H9 (cell line): ENCODE measurements around the gene FARS2. TPM values are rescaled to one million over a fixed set of nuclear protein-coding genes. Genes with fewer than 3 reads are reported as not detected.

Source experiments
- DNase-seq: peaks from one replicate; pipeline ENCODE4 v3.0.0-alpha.2; 2017
- H2AFZ ChIP-seq: one replicate; pipeline ENCODE4 v1.6.1; 2013; ENCODE audit warnings: mild to moderate bottlenecking, low read length, control low read depth, moderate library complexity
- H2AK5ac ChIP-seq: 2 replicates; pipeline ENCODE4 v1.6.1; 2013; ENCODE audit warnings: low read length, control low read depth, mixed read lengths; ENCODE audit not compliant: insufficient read length
- H2BK120ac ChIP-seq: one replicate; pipeline ENCODE4 v1.6.1; 2013; ENCODE audit warnings: low read depth, mild to moderate bottlenecking, low read length, control low read depth, inconsistent platforms; ENCODE audit not compliant: poor library complexity, severe bottlenecking
- H2BK12ac ChIP-seq: 2 replicates; pipeline ENCODE4 v1.6.1; 2013; ENCODE audit warnings: low read length, control low read depth, mixed read lengths, low read depth; ENCODE audit not compliant: insufficient read length
- H2BK15ac ChIP-seq: 2 replicates; pipeline ENCODE4 v1.6.1; 2013; ENCODE audit warnings: low read depth, low read length, control low read depth
- H2BK20ac ChIP-seq: one replicate; pipeline ENCODE4 v1.6.1; 2013; ENCODE audit warnings: low read depth, mild to moderate bottlenecking, low read length, control low read depth, inconsistent platforms; ENCODE audit not compliant: poor library complexity, severe bottlenecking
- H2BK5ac ChIP-seq: 2 replicates; pipeline ENCODE4 v1.6.1; 2013; ENCODE audit warnings: low read length, control low read depth, mixed read lengths; ENCODE audit not compliant: insufficient read length
- H3K14ac ChIP-seq: 2 replicates; pipeline ENCODE4 v1.6.1; 2013; ENCODE audit warnings: low read length, control low read depth; ENCODE audit not compliant: insufficient read depth
- H3K18ac ChIP-seq: 2 replicates; pipeline ENCODE4 v1.6.1; 2013; ENCODE audit warnings: low read depth, mild to moderate bottlenecking, mixed read lengths, low read length, control low read depth; ENCODE audit not compliant: insufficient read length
- H3K23ac ChIP-seq: 2 replicates; pipeline ENCODE4 v1.6.1; 2013; ENCODE audit warnings: low read length, control low read depth, mixed read lengths, low read depth; ENCODE audit not compliant: insufficient read length
- H3K23me2 ChIP-seq: 2 replicates; pipeline ENCODE4 v1.6.1; 2013; ENCODE audit warnings: low read depth, mild to moderate bottlenecking, mixed read lengths, low read length, control low read depth; ENCODE audit not compliant: insufficient read length, poor library complexity, severe bottlenecking
- H3K27ac ChIP-seq: 2 replicates; pipeline ENCODE4 v1.5.1; 2013; ENCODE audit warnings: low read length, control low read depth, mixed read lengths, low read depth; ENCODE audit not compliant: insufficient read length
- H3K27me3 ChIP-seq: 2 replicates; pipeline ENCODE4 v1.6.1; 2013; ENCODE audit warnings: low read length, control low read depth, inconsistent platforms; ENCODE audit not compliant: insufficient read depth
- H3K4ac ChIP-seq: 2 replicates; pipeline ENCODE4 v1.6.1; 2013; ENCODE audit warnings: low read depth, mild to moderate bottlenecking, control low read depth, inconsistent platforms, low read length, moderate library complexity
- H3K4me1 ChIP-seq: 2 replicates; pipeline ENCODE4 v1.6.1; 2013; ENCODE audit warnings: low read length, control low read depth, inconsistent platforms; ENCODE audit not compliant: insufficient read depth
- H3K4me2 ChIP-seq: 2 replicates; pipeline ENCODE4 v1.6.1; 2013; ENCODE audit warnings: low read length, control low read depth, mixed read lengths; ENCODE audit not compliant: insufficient read length, insufficient read depth
- H3K56ac ChIP-seq: 2 replicates; pipeline ENCODE4 v1.6.1; 2013; ENCODE audit warnings: low read depth, mild to moderate bottlenecking, mixed read lengths, low read length, control low read depth; ENCODE audit not compliant: insufficient read length
- H3K79me1 ChIP-seq: 2 replicates; pipeline ENCODE4 v1.6.1; 2013; ENCODE audit warnings: low read depth, mild to moderate bottlenecking, moderate library complexity, low read length, control low read depth, inconsistent platforms; ENCODE audit not compliant: insufficient read depth, poor library complexity, severe bottlenecking
- H3K79me2 ChIP-seq: 2 replicates; pipeline ENCODE4 v1.6.1; 2013; ENCODE audit warnings: low read length, control low read depth, inconsistent platforms; ENCODE audit not compliant: insufficient read depth
- H3K9ac ChIP-seq: 2 replicates; pipeline ENCODE4 v1.6.1; 2013; ENCODE audit warnings: low read length, control low read depth, mixed read lengths; ENCODE audit not compliant: insufficient read length; ENCODE audit errors: extremely low read depth
- H3K9me3 ChIP-seq: one replicate; pipeline ENCODE4 v1.6.1; 2013; ENCODE audit warnings: low read depth, low read length, inconsistent platforms; ENCODE audit not compliant: control insufficient read depth
- H3T11ph ChIP-seq: one replicate; pipeline ENCODE4 v1.6.1; 2013; ENCODE audit warnings: mild to moderate bottlenecking, low read length, control low read depth, inconsistent platforms
- H4K20me1 ChIP-seq: one replicate; pipeline ENCODE4 v1.6.1; 2013; ENCODE audit not compliant: control insufficient read depth, insufficient read length, insufficient read depth
- H4K5ac ChIP-seq: 2 replicates; pipeline ENCODE4 v1.6.1; 2013; ENCODE audit warnings: low read depth, mild to moderate bottlenecking, mixed read lengths, low read length, control low read depth; ENCODE audit not compliant: insufficient read length
- H4K8ac ChIP-seq: replicated peaks from 2 replicates; pipeline ENCODE4 v1.6.1; 2013; ENCODE audit warnings: low read length, control low read depth, mixed read lengths, low read depth; ENCODE audit not compliant: insufficient read length
- H4K91ac ChIP-seq: 2 replicates; pipeline ENCODE4 v1.6.1; 2013; ENCODE audit warnings: low read depth, mild to moderate bottlenecking, moderate library complexity, mixed read lengths, low read length, control low read depth; ENCODE audit not compliant: insufficient read length
- H3K27ac Mint-ChIP-seq, 3 experiments: 2 replicates in 2 of 3; 3 replicates in 1 of 3; pipeline ENCODE4 v1.8.0; 2020 to 2021; ENCODE audit warnings: mixed read lengths in 3 of 3, mild to moderate bottlenecking in 1 of 3, moderate library complexity in 1 of 3
- H3K27me3 Mint-ChIP-seq: 2 replicates; pipeline ENCODE4 v1.8.0; 2021; ENCODE audit warnings: low read depth, mild to moderate bottlenecking, moderate library complexity, mixed read lengths
- H3K36me3 Mint-ChIP-seq, 3 experiments: 2 replicates in 2 of 3; 3 replicates in 1 of 3; pipeline ENCODE4 v1.8.0; 2020 to 2021; ENCODE audit warnings: low read depth in 3 of 3, mixed read lengths in 3 of 3; ENCODE audit not compliant: insufficient read depth in 1 of 3
- H3K4me1 Mint-ChIP-seq, 2 experiments: 2 replicates each; pipeline ENCODE4 v1.8.0; 2020; ENCODE audit warnings: mixed read lengths in 2 of 2
- H3K4me3 Mint-ChIP-seq, 2 experiments: 2 replicates in 1 of 2; 3 replicates in 1 of 2; pipeline ENCODE4 v1.8.0; 2020 to 2021; ENCODE audit warnings: mild to moderate bottlenecking in 2 of 2, mixed read lengths in 2 of 2, moderate library complexity in 1 of 2
- H3K9me3 Mint-ChIP-seq, 2 experiments: 2 replicates in 1 of 2; 3 replicates in 1 of 2; pipeline ENCODE4 v1.8.0; 2020; ENCODE audit warnings: mild to moderate bottlenecking in 2 of 2, mixed read lengths in 2 of 2, moderate library complexity in 1 of 2
- WGBS: extraction: QIAGEN DNeasy Blood & Tissue Kit; methylation state at CpG from one replicate; pipeline ENCODE4 v1.1.7; 2013; ENCODE audit warnings: missing lambda C conversion rate, low lambda C conversion rate, mixed read lengths; ENCODE audit not compliant: insufficient read length; ENCODE audit errors: extremely low coverage; 5-methylcytosine and 5-hydroxymethylcytosine counted together
- total RNA-seq: library from RNA; stranded (reverse); gene quantifications from 2 replicates; pipeline ENCODE4 v1.2.1, GENCODE V29; 2021
- TF ChIP-seq, protein P1 (sequence below): fragments of 200-600 bp; sonication (generic); conservative IDR thresholded peaks from 3 replicates; pipeline ENCODE4 v1.8.0; 2021; ENCODE audit warnings: antibody characterized with exemption, mild to moderate bottlenecking

Gene FARS2
- total RNA-seq, 1 experiment from 2014 or later, result 8.5 TPM

DNA sequence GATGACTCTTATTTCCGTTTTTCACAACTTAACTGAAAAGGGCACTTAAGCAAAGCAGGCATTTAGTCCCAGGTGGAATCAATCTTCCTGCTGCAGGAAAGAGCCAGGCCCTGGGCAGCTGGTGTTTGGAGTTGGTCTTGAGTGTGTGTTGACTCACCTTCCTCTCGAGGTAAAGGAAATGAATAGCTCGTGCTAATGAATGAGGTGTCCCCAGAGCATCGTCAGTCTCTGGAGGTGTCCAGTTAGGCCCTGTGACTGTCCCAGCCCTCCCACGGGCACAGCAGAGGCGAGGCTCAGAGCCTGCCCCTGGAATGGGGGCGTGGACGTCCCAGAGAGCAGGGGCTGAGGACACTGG is 467.7 kb downstream of the FARS2 start:
- Mint-ChIP-seq H3K27ac (peak overlapping the region in 1 of 3 experiments; percentile 66; a peak in 2 of 7 replicates), H3K36me3 (no peaks in the 10 kb centered on the region), H3K4me1 (peaks cover 17 to 21% of the 10 kb centered on the region in 2 experiments), H3K27me3 (peaks cover under 1% of the 10 kb centered on the region), H3K9me3 (no peaks in the 10 kb centered on the region), H3K4me3 (no peak overlapping the region)
- H3K56ac ChIP-seq, result no peak overlapping the region
- H2BK12ac ChIP-seq, result no peak overlapping the region
- TF ChIP-seq, protein P1, sequence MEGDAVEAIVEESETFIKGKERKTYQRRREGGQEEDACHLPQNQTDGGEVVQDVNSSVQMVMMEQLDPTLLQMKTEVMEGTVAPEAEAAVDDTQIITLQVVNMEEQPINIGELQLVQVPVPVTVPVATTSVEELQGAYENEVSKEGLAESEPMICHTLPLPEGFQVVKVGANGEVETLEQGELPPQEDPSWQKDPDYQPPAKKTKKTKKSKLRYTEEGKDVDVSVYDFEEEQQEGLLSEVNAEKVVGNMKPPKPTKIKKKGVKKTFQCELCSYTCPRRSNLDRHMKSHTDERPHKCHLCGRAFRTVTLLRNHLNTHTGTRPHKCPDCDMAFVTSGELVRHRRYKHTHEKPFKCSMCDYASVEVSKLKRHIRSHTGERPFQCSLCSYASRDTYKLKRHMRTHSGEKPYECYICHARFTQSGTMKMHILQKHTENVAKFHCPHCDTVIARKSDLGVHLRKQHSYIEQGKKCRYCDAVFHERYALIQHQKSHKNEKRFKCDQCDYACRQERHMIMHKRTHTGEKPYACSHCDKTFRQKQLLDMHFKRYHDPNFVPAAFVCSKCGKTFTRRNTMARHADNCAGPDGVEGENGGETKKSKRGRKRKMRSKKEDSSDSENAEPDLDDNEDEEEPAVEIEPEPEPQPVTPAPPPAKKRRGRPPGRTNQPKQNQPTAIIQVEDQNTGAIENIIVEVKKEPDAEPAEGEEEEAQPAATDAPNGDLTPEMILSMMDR, result no peak
- H2BK20ac ChIP-seq, result no peak overlapping the region
- no peak for DNase-seq
- no peaks in the 10 kb centered on the region for H3K79me1 ChIP-seq
- H2BK15ac ChIP-seq, result no peak overlapping the region
- no peaks in the 10 kb centered on the region; the same call in 1 of the 2 replicates for H3K4me1 ChIP-seq
- H3K9me3 ChIP-seq, result no peaks in the 10 kb centered on the region
- H2AFZ ChIP-seq, result no peak overlapping the region
- no peak overlapping the region for H3K27ac ChIP-seq
- no peak overlapping the region for H2AK5ac ChIP-seq
- H3K79me2 ChIP-seq, result no peaks in the 10 kb centered on the region
- H4K5ac ChIP-seq, result no peak overlapping the region
- no peak overlapping the region for H3K23ac ChIP-seq
- H3K23me2 ChIP-seq, result no peaks in the 10 kb centered on the region
- H3K27me3 ChIP-seq, result no peaks in the 10 kb centered on the region
- H4K20me1 ChIP-seq, result no peaks in the 10 kb centered on the region
- H4K91ac ChIP-seq, result no peak overlapping the region
- H3K9ac ChIP-seq, result no peak overlapping the region
- no CpG with 5 or more reads among the region's 8 CpGs for WGBS
- H3K18ac ChIP-seq, result peak overlapping the region; percentile 1
- no peak overlapping the region for H3K4ac ChIP-seq
- no peak overlapping the region for H3K4me2 ChIP-seq
- H3K14ac ChIP-seq, result no peak overlapping the region
- H3T11ph ChIP-seq, result no peak overlapping the region
- H4K8ac ChIP-seq, result no peak overlapping the region
- no peak overlapping the region for H2BK120ac ChIP-seq
- H2BK5ac ChIP-seq, result no peak overlapping the region
